A673 (cell line): ENCODE results near the gene SGCD.

Experiments
- CTCF ChIP-seq: fragments of 300-800, 200-600 bp; sonication (generic); conservative IDR thresholded peaks from 2 replicates; pipeline ENCODE4 v1.5.1; 2017; ENCODE audit warnings: low read depth, mild to moderate bottlenecking, antibody characterized with exemption, low read length, moderate library complexity, mixed read lengths
- EZH2 ChIP-seq: fragments of 200-600 bp; sonication (generic); IDR thresholded peaks from 2 replicates; pipeline ENCODE4 v1.6.1; 2017; ENCODE audit warnings: borderline replicate concordance, low read depth, mild to moderate bottlenecking, mixed read lengths, antibody characterized with exemption, low read length; ENCODE audit not compliant: poor library complexity, severe bottlenecking

GRCh38 chr5:156505101-156505500, 178.1 kb downstream of the SGCD start:
- TF ChIP-seq CTCF (no peak), EZH2 (no peak)
